Mononuclear cell (primary cell): ENCODE measurements around the gene ABAT. TPM values are rescaled to one million over a fixed set of nuclear protein-coding genes. Genes with fewer than 3 reads are reported as not detected.
"Not testable (repeated sequence)": the region's sequence is repeated elsewhere in the genome, so short reads cannot be mapped to it uniquely, and the experiment has no call there.

Source experiments
- H3K27me3 ChIP-seq: 2 replicates; pipeline ENCODE4 v1.6.0; 2011; ENCODE audit warnings: low read length, control low read depth; ENCODE audit not compliant: insufficient read depth
- H3K4me1 ChIP-seq: 2 replicates; pipeline ENCODE4 v1.5.1; 2011; ENCODE audit warnings: mild to moderate bottlenecking, low read length, control low read depth; ENCODE audit not compliant: insufficient read depth
- H3K4me3 ChIP-seq: 2 replicates; pipeline ENCODE4 v1.5.1; 2011; ENCODE audit warnings: mild to moderate bottlenecking, low read length, moderate library complexity
- H3K9me3 ChIP-seq: 2 replicates; pipeline ENCODE4 v1.5.1; 2011; ENCODE audit warnings: low read depth, mild to moderate bottlenecking, control low read depth, low read length
- total RNA-seq: library from RNA; depleted of rRNA; stranded (reverse); fragments of >200 nt; gene quantifications from one replicate; pipeline ENCODE4 v1.2.3, GENCODE V29; 2012

The ABAT gene
- total RNA-seq, 1 donor, result 2.5 TPM

DNA sequence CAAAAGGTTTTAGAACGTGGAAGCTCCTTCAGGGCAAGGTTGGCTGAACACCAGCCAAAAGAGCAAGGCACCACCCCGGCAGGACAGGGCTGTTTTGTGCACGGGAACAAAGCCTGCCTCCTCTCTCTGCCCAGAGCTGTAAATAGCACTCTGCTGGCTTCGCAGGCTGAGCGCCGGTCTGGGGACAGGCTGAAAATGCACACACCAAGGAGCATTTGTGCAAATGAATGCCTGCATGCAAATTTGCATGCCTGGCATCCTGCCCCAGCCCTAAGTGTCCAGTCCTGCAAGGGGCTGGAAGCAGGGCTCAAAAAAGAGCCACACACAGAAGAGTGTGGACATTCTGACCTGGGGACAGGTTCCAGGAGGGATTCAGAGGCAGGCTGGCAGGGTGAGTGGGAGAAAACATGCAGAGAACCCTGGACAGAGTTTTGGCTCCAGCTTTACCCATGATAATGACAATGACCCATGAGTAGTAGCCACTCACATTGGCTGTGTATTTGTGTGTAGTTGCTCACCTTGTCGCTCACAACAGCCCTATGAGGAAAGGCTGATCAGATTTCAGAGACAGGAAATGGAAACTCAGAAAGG is 11.7 kb downstream of the ABAT start:
- no peaks in the 10 kb centered on the region for H3K4me1 ChIP-seq
- peaks cover 13% of the 10 kb centered on the region for H3K9me3 ChIP-seq
- no peak overlapping the region for H3K4me3 ChIP-seq
- no peaks in the 10 kb centered on the region for H3K27me3 ChIP-seq

DNA sequence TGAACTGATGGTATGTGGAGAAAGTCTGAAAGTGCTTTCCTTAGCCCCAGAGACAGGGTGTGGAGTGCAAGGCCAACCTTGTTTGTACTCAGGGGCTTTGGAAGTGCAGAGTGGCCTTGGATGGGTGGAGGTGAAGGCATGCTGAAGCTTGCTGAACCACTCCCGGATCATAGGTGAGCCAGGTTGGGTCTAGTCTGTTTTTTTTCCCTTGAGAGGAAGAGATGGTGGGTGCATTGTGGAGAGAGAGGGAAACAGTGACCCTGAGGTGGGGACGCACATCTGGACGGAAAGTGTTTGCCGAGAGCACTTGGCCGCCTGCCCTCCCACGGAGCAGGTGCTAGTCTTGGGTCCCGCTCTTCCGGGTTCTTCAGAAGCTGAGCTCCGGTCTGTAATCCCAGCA is 12.5 kb downstream of the ABAT start:
- Histone ChIP-seq H3K9me3 (peaks cover 13% of the 10 kb centered on the region), H3K4me1 (no peaks in the 10 kb centered on the region), H3K27me3 (no peaks in the 10 kb centered on the region), H3K4me3 (no peak overlapping the region)

DNA sequence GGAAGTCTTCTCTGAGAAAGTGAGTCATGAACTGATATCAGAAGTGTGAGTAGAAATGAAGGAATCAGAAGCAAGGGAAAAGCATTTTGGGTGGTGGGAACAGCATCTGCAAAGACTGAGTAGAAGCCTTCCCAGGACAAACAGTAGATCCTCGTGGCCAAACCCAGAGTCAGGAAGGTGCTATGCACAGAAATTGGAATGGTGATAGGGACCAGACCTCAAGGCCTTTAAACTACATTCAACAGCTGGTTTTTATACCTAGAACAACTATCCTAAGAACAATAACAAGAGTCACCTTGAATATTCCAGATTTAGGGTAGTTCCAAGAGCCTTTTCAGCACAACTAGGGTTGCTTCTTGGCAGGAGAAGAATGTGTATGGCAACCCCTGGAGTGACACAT is 15.3 kb downstream of the ABAT start:
- no peaks in the 10 kb centered on the region for H3K4me1 ChIP-seq
- no peak overlapping the region for H3K4me3 ChIP-seq
- peaks cover 13% of the 10 kb centered on the region for H3K9me3 ChIP-seq
- H3K27me3 ChIP-seq, result no peaks in the 10 kb centered on the region

DNA sequence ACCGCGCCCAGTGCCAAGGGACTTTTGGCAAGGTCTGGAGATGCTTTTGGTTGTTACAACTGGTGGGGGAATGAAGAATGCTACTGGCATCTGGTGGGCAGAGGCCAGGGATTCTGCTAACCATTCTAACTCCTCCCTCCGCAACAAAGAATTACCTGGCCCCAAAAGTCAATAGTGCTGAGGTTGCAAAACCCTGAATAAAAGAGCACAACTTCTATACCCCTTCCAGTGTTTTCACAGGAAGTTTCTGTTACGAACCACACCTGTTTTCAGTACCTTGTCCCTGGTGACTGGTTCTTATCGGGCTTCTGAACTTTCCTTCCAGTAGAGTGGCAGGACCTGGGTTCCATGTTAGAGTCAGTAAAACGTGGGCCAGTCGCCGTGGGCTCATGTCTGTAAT is 17.3 kb downstream of the ABAT start:
- Histone ChIP-seq H3K27me3 (no peaks in the 10 kb centered on the region), H3K4me3 (no peak overlapping the region), H3K9me3 (peaks cover 13% of the 10 kb centered on the region), H3K4me1 (no peaks in the 10 kb centered on the region)

DNA sequence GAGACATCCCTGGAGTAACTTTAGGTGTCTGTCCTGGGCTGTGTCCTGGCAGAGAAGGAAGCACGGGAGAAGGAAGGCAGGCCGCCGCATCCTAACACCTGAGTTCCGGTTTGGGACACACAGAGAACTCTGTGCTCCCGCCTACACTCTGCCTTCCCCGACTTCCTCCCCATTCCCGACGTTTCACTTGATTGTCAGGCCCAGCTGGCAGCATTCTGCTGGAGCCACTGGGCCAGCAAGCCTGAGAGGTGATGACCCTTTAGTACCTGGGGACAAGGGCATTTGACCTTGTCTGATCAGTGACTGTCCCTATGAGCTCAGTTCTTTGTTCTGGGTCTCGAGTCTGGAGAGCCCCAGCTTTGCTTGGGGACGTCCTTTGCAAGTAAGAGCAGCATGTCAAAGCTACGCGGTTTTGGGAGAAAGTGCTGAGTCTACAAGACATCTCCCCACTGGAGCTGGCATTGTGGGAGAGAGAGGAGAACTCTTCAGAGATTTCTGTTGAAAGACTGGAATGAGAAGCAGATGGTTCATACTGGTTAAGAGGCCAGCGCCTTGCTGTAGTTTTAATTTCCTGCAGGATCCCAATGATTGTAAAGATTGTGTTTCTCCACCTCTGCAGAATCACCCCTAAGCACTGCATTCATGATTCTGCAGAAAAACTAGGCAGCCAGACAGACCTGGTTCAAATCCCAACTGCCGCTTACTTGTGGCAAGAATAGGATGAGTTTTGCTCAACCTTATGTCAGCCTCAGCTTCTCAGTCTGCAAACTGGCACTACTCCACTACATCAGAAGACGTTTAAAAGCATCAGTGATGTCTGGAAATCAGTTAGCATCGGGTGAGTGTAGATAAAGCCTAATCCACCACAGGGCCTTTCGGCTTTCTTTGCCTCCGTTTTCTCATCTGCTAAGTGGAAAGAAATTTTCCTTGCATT is 20.6 kb downstream of the ABAT start:
- Histone ChIP-seq H3K27me3 (no peaks in the 10 kb centered on the region), H3K9me3 (peaks cover 2% of the 10 kb centered on the region), H3K4me3 (no peak overlapping the region), H3K4me1 (no peaks in the 10 kb centered on the region)

DNA sequence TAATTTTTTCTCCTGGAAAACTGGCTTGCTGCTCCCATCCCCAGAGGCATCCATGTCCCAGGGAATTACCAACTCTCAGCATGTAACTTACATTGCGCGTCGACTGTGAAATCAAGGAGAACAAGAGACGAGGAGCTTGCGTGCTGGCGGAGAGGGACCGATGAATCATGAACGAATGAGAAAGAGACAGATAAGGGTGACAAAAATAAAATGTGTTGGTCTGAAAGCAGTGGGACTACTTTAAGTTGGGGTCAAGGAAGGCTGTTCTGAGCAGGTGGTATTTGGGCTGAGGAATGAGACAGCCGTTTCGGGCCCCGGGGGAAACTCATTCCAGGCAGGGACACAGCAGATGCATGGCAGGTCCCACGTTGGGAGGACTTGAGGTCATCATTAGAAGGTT is 22.5 kb downstream of the ABAT start:
- no peaks in the 10 kb centered on the region for H3K27me3 ChIP-seq
- no peak overlapping the region for H3K4me3 ChIP-seq
- no peaks in the 10 kb centered on the region for H3K9me3 ChIP-seq
- H3K4me1 ChIP-seq, result no peaks in the 10 kb centered on the region

DNA sequence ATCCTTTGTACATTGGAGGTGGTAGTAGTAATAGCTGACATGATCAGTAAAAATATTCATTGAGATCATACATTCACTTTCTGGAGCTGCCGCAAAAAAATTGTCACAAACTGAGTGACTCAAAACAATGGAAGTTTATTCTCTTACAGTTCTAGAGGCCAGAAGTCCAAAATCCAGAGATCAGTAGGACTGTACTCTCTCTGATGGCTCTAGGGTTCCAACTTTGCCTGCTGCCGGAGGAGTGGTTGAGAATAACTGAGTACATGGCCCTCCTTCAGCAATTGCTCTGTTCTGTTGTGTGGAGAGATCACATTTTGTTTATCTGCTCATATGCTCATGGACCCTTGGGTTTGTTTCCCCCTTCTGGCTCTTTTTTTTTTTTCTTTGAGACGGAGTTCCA is 23.5 kb downstream of the ABAT start:
- Histone ChIP-seq H3K27me3 (no peaks in the 10 kb centered on the region), H3K4me1 (no peaks in the 10 kb centered on the region)

DNA sequence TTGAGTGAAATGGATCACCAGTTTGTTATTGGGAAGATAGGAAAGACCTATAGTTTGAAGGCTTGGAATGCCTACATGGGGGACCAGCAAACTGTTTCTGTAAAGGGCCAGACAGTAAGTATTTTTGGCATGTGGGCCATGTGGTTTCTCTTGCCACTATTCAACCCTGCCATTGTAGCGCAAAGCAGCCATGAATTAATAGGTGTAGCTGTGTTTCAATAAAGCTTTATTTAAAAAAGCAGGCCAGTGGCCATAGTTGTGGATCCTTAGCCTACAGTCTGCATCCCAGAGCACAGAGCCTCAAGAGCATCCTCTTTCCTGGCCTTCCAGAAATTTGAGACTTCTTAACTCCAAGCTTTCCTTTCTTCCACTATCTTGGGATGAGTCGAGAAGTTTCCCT is 29.3 kb downstream of the ABAT start:
- Histone ChIP-seq H3K27me3 (no peaks in the 10 kb centered on the region), H3K4me1 (no peaks in the 10 kb centered on the region), H3K9me3 (no peaks in the 10 kb centered on the region), H3K4me3 (no peak overlapping the region)

More for the DNA sequence above, 23.5 kb downstream of the ABAT start:
- no peak overlapping the region for H3K4me3 ChIP-seq
- H3K9me3 ChIP-seq, result no peaks in the 10 kb centered on the region

DNA sequence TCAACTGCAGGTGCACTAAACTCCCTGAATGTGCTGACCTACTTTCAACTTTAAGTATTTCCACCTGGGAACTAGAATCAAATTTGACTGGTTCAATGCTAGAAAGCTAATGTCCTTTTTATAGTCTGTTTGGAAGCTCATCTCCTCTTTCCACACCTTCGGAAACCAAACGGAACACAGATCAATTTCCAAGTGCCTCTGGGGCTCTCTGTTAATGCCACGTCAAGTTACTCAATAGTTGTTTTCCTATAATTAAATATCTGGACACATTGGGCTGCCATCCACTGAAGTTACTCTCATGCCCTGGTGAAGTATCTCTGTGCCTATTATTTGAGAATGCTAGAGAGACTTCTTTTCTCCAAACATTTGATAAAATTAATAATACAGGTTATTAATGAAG is 29.7 kb downstream of the ABAT start:
- H3K4me1 ChIP-seq, result no peaks in the 10 kb centered on the region
- H3K4me3 ChIP-seq, result no peak overlapping the region
- no peaks in the 10 kb centered on the region for H3K27me3 ChIP-seq
- no peaks in the 10 kb centered on the region for H3K9me3 ChIP-seq

DNA sequence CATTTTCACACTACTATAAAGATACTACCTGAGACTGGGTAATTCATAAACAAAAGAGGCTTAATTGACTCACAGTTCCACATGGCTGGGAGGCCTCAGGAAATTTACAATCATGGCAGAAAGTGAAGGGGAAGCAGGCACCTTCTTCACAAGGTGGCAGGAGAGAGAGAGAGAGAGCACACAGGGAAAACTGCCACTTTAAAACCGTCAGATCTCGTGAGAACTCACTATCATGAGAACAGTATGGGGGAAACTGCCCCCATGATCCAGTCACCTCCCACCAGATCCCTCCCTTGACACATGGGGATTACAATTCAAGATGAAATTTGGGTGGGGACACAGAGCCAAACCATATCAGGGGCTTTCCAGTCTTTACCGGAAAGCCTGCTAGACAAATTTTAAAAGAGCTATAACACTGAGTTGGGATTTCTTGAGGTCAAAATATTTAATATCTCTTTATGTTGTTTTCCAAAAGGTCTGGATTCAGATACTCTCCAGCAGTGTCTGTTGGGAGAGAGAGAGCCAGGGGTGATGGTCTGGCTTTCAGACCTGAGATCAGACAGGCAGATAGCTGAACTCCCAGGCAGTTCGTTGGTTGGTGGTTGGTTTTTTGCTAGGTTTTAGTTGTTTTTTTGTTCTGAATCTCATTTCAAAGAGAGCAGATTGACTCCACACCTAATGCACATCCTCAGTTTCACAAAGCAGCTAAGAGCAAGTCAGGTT is 30.8 kb downstream of the ABAT start:
- not testable (repeated sequence) for H3K27me3 ChIP-seq, H3K4me3 ChIP-seq, H3K9me3 ChIP-seq, H3K4me1 ChIP-seq

DNA sequence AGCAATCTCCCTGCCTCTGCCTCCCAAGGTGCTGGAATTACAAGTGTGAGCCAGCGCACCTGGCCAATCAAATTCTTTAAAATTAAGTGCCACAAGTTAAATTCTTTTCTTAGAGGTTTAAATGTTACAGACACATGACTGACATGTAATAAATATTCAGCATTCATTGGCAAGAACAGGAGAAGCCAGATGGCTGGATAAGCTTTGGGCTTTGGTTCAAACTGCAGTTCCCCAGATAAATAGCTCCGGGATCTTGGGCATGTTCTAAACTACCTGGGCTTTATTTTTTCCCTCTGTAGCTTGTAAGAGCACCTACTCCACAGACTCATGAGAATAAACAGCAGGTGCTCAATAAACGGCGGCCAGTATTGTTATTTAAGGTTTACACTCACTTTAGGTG is 34.1 kb downstream of the ABAT start:
- Histone ChIP-seq H3K4me3 (no peak overlapping the region), H3K4me1 (no peaks in the 10 kb centered on the region), H3K27me3 (no peaks in the 10 kb centered on the region), H3K9me3 (no peaks in the 10 kb centered on the region)

DNA sequence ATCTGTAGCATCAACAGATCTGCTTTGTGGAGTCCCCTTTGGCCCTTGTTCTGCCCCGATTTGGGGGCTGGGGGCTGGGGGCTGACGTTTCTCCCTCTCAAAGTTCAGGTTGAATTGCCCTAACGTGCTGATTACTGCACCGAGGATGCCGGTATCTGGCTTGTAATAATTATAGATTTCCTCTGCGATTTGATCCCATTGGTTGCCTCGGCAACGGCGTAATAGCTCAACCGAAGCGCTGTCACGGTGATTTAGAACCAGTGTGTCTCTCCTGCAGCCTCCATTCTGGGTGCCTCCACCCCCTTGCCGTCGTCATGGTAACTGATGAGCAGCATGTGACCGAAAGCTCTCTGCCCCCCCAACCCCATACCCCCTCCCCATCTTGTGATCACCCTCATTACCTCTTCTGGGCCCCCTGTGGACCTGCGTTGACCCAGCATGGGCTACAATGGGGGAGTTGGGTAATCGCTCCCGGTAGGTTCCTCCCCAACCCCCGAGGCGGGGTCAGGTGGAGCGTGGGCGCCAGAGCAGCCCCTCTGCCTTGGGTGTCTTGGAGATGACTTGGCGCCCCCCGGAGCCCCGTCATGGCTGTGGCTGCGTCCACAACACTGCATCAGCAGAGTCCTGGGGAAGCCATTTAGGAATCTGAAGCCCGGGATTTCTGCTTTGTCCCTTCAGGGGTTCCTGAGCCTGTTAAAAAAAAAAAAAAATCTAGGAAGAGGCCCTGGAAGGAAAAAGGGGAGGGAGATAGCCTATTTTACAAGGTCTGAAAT is 38.4 kb downstream of the ABAT start:
- Histone ChIP-seq H3K27me3 (no peaks in the 10 kb centered on the region), H3K4me1 (no peaks in the 10 kb centered on the region), H3K4me3 (no peak overlapping the region), H3K9me3 (no peaks in the 10 kb centered on the region)

DNA sequence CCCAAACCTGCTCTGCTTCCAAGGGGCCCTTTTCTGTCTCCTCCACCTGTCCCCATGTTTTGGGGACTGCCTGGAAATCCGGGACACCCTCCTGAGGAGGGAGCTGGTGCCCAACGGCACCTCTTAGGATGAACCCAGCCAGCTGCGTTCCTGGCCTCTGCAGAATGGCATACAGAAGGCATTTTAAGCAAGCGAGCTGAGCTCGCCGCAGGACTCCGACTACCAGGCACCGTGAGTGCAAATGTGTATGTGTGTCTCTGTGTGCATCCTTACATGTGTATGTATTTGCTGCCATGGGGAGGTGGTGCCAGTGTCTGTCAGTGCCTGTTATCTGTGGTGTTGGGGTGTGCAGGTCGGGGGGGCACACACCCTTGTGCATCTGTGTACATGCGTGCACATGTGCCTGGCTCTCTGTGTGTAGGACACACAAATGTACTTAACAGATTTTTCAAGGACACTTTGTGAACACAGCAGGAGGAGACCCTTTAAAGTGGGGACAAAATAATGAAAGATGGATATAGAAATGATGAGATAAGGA is 39.3 kb downstream of the ABAT start:
- Histone ChIP-seq H3K27me3 (no peaks in the 10 kb centered on the region), H3K4me1 (no peaks in the 10 kb centered on the region), H3K4me3 (no peak overlapping the region)

DNA sequence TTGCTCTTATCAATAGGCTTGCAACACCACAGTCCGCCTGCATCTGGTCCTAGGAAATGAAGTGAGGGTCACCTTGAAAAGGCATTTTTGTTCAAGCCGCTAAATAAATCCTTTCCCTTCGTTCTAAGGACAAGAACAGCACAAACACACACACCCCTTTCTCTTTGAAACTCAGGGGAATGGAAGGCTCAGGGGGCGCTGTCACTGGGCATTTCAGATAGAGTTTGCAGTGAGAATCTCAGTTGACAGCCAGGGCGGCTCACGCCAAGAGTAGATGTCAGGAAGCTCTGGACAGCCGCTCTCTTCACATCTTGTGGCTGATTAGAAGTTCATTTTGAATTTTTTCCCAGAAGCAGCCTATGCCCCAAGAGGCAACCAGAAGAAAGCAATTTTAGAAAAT is 39.8 kb downstream of the ABAT start:
- H3K4me1 ChIP-seq, result no peaks in the 10 kb centered on the region
- no peak overlapping the region for H3K4me3 ChIP-seq
- H3K9me3 ChIP-seq, result no peaks in the 10 kb centered on the region
- H3K27me3 ChIP-seq, result no peaks in the 10 kb centered on the region

More for the DNA sequence above, 39.3 kb downstream of the ABAT start:
- H3K9me3 ChIP-seq, result no peaks in the 10 kb centered on the region
